ENCODE results near the gene RBPMS2.

RBPMS2 gene

DNA sequence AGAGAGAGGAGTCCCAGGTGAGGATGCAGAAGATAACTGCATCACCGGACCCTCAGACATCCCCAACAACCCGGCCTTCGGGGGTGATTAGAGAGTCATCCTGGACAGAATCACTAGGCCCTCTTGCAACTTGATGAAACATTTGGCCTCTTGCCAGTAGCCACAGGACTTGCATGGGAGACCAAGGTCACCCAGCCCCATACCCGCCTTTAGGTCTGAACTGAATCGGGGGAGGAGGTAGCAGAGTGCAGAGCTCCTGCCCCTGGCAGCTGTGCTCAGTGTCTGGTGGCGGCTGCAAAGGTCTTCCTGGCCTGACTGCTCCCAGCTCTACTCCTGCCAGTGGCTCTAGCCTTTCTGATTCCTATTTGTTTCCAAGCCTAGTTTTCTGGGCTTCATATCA is 37.7 kb upstream of the RBPMS2 start:
- Histone ChIP-seq H2AFZ (ENCODE audit: low read depth) (no peak overlapping the region), H3K27ac (no peak overlapping the region), H3K27me3 (ENCODE audit: insufficient read depth, low read depth) (no peaks in the 10 kb centered on the region), H4K20me1 (ENCODE audit: insufficient read depth) (no peaks in the 10 kb centered on the region), H3K36me3 (ENCODE audit: insufficient read depth) (no peaks in the 10 kb centered on the region), H3K4me2 (no peak overlapping the region), H3K79me2 (ENCODE audit: insufficient read depth, low read depth) (no peaks in the 10 kb centered on the region), H3K9ac (no peak overlapping the region), H3K4me1 (ENCODE audit: low read depth, poor library complexity, severe bottlenecking) (peaks cover 18% of the 10 kb centered on the region), H3K4me3 (IDR thresholded peaks at IDR 0.05; ENCODE audit: insufficient read depth, low read depth, low read length) (no peak overlapping the region)
- no peak for TF ChIP-seq CTCF (conservative IDR thresholded peaks at IDR 0.05; ENCODE audit: low read depth, low read length)

GRCh38 chr15:64810497-64811326 is 35.3 kb upstream of the RBPMS2 start:
- Histone ChIP-seq H3K4me3 (IDR thresholded peaks at IDR 0.05; ENCODE audit: insufficient read depth, low read depth, low read length) (no peak overlapping the region), H3K27me3 (ENCODE audit: insufficient read depth, low read depth) (no peaks in the 10 kb centered on the region), H3K9ac (no peak overlapping the region), H3K4me1 (ENCODE audit: low read depth, poor library complexity, severe bottlenecking) (peaks cover 18% of the 10 kb centered on the region), H3K36me3 (ENCODE audit: insufficient read depth) (no peaks in the 10 kb centered on the region), H3K27ac (no peak overlapping the region), H3K4me2 (no peak overlapping the region), H4K20me1 (ENCODE audit: insufficient read depth) (no peaks in the 10 kb centered on the region), H2AFZ (ENCODE audit: low read depth) (no peak overlapping the region), H3K79me2 (ENCODE audit: insufficient read depth, low read depth) (no peaks in the 10 kb centered on the region)
- no peak; the same call in 1 of the 2 replicates for TF ChIP-seq CTCF (conservative IDR thresholded peaks at IDR 0.05; ENCODE audit: low read depth, low read length)

DNA sequence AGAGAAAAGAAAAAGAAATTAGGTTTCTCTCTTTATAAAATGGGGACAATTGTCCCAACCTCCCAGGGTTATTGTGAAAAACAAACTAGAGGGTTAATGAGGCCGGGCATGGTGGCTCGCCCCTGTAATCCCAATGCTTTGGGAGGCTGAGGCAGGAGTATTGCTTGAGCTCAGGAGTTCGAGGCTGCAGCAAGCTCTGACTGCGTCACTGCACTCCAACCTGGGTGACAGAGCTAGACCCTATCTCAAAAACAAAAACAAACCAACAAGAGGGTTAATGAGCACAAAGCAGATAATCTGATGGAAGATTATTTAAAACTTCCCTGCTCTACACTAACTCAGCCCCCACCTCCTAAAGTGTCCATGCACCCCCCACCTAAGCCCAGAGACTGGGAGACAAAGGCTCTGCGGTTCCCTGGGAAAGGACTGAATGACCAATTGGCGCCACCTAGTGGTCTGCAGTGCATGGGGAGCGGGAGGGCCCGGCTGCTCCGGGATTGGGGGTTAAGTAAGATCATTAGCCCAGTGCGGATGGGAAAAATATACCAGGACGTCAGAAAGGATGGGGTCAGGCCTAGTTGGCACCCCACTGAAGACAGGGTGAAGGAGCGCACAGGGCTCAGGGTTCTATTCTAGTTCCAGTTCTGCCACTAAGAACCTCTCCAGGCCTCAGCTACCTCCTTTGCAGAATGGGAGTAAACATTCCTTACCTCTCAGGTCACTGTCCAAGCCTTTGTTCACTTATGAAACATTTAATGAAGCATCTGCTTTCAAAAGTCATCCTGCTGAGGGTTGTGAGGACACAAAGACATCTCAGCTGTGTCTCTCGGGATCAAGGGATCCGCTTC is 34.5 kb upstream of the RBPMS2 start:
- peak; percentile 94 for TF ChIP-seq CTCF (conservative IDR thresholded peaks at IDR 0.05; ENCODE audit: low read depth, low read length)
- Histone ChIP-seq H2AFZ (ENCODE audit: low read depth) (no peak overlapping the region), H3K4me2 (no peak overlapping the region), H3K27me3 (ENCODE audit: insufficient read depth, low read depth) (no peaks in the 10 kb centered on the region), H3K79me2 (ENCODE audit: insufficient read depth, low read depth) (no peaks in the 10 kb centered on the region), H3K9ac (no peak overlapping the region), H3K36me3 (ENCODE audit: insufficient read depth) (no peaks in the 10 kb centered on the region), H3K4me3 (IDR thresholded peaks at IDR 0.05; ENCODE audit: insufficient read depth, low read depth, low read length) (no peak overlapping the region), H3K27ac (no peak overlapping the region), H4K20me1 (ENCODE audit: insufficient read depth) (no peaks in the 10 kb centered on the region), H3K4me1 (ENCODE audit: low read depth, poor library complexity, severe bottlenecking) (peaks cover 14% of the 10 kb centered on the region)

GRCh38 chr15:64808785-64809453 is 33.5 kb upstream of the RBPMS2 start:
- Histone ChIP-seq H4K20me1 (ENCODE audit: insufficient read depth) (no peaks in the 10 kb centered on the region), H3K4me1 (ENCODE audit: low read depth, poor library complexity, severe bottlenecking) (peaks cover 12% of the 10 kb centered on the region), H3K79me2 (ENCODE audit: insufficient read depth, low read depth) (no peaks in the 10 kb centered on the region), H2AFZ (ENCODE audit: low read depth) (no peak overlapping the region), H3K4me3 (IDR thresholded peaks at IDR 0.05; ENCODE audit: insufficient read depth, low read depth, low read length) (no peak overlapping the region), H3K36me3 (ENCODE audit: insufficient read depth) (no peaks in the 10 kb centered on the region), H3K27ac (no peak overlapping the region), H3K4me2 (no peak overlapping the region), H3K9ac (no peak overlapping the region), H3K27me3 (ENCODE audit: insufficient read depth, low read depth) (no peaks in the 10 kb centered on the region)
- TF ChIP-seq CTCF (conservative IDR thresholded peaks at IDR 0.05; ENCODE audit: low read depth, low read length): no peak

Measured in KMS-11 (cell line).